AG04450 (cell line): ENCODE results near the gene TSPAN9. TPM values are rescaled to one million over a fixed set of nuclear protein-coding genes. Genes with fewer than 3 reads are reported as not detected.

Experiments used
- CTCF ChIA-PET: fragments of 300-600, 350-600 bp; formaldehyde crosslinking; extraction: SDS; loops from one replicate; lab custom pipeline; 2022; ENCODE audit warnings: antibody characterized with exemption, inconsistent platforms; lab: Charles Lee
- POLR2A ChIA-PET: fragments of 350-600 bp; formaldehyde crosslinking; extraction: SDS; loops from one replicate; lab custom pipeline; 2021; ENCODE audit warnings: antibody characterized with exemption, inconsistent platforms; lab: Yijun Ruan, JAX
- DNase-seq: peaks from one replicate; pipeline ENCODE4 v3.0.0-alpha.2; 2011; ENCODE audit warnings: low read depth, low spot score
- H3K27ac ChIP-seq: one replicate; pipeline ENCODE4 v1.5.1; 2012; ENCODE audit warnings: low read depth, low read length, control low read depth
- H3K27me3 ChIP-seq: one replicate; pipeline ENCODE4 v1.6.0; 2012; ENCODE audit warnings: low read length; ENCODE audit not compliant: control insufficient read depth, insufficient read depth
- H3K4me3 ChIP-seq: 2 replicates; pipeline ENCODE4 v1.5.1; 2011; ENCODE audit warnings: mild to moderate bottlenecking, low read depth, low read length, control low read depth
- H3K9me3 ChIP-seq: 2 replicates; pipeline ENCODE4 v1.5.1; 2012; ENCODE audit warnings: low read length; ENCODE audit not compliant: control insufficient read depth, insufficient read depth
- polyA plus RNA-seq: library from polyadenylated mRNA; depleted of rRNA; stranded (reverse); fragments of >200 nt; gene quantifications from 2 replicates; pipeline ENCODE4 v1.2.3, GENCODE V29; 2011
- TF ChIP-seq, protein P1 (sequence below): IDR thresholded peaks from 2 replicates; pipeline ENCODE4 v1.5.1; 2011; ENCODE audit warnings: low read depth, low read length, control low read depth, inconsistent platforms

The TSPAN9 gene
- polyA plus RNA-seq, 1 experiment = 68.0 TPM

DNA sequence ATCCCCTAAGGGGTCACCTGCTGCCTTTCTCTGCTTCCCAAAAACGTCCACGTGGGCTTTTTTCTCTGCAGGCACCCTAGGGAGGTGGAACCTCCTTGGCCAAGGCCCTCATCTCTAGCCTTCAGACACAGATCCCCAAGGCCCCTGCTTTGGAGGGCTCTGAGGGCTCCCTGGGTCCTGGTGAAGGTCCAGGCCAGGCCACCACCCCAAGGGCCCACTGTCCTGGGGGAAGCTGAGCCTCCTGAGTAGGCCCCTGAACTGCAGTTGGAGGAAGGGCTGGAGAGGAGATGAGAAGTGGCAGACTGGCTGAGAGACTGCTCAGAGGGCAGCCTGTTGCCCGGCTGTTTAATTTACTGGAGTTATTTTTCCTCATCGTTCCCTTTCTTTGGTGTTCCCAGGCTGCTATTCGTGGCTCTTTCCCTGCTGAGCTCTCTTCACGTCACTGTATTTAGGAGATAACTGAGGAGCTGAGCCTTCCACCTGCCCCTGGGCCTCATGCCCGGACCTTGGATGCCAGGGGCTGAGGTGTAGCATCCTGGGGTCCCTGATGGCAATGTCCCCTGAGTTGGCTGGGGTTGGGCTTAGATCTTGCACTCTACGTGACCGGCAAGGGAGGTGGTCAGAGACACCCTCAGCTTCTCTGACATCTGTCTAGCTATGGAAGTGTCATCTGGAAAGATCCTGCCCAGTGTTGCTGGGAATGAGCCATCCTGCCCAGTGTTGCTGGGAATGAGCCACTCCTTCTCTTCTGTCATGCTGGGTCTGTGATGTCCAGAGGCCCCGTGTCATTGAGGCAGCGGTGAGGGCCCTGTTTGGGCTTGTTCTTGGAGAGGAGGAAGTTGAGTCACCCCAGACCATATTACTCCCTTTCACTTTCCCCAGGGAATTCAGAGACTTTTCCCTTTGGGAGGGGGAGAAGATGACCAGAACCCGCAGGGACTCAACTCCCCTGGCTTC, 139.8 kb downstream of the TSPAN9 start:
- ChIA-PET POLR2A (interaction anchor here (0.6 kb wide), 1 partner anchor 142 kb away, joined by 3 read pairs; no protein-coding TSS in a partner anchor), CTCF (interaction anchor here (0.6 to 4.0 kb wide), 6 partner anchors 14 to 83 kb away, joined by 3 to 31 read pairs (median 4); no protein-coding TSS in a partner anchor)
- H3K9me3 ChIP-seq = no peaks in the 10 kb centered on the region
- peak overlapping the region; percentile 61 for H3K27ac ChIP-seq
- no peak overlapping the region for H3K4me3 ChIP-seq
- no peak for DNase-seq
- TF ChIP-seq, protein P1, sequence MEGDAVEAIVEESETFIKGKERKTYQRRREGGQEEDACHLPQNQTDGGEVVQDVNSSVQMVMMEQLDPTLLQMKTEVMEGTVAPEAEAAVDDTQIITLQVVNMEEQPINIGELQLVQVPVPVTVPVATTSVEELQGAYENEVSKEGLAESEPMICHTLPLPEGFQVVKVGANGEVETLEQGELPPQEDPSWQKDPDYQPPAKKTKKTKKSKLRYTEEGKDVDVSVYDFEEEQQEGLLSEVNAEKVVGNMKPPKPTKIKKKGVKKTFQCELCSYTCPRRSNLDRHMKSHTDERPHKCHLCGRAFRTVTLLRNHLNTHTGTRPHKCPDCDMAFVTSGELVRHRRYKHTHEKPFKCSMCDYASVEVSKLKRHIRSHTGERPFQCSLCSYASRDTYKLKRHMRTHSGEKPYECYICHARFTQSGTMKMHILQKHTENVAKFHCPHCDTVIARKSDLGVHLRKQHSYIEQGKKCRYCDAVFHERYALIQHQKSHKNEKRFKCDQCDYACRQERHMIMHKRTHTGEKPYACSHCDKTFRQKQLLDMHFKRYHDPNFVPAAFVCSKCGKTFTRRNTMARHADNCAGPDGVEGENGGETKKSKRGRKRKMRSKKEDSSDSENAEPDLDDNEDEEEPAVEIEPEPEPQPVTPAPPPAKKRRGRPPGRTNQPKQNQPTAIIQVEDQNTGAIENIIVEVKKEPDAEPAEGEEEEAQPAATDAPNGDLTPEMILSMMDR = no peak
- H3K27me3 ChIP-seq = no peaks in the 10 kb centered on the region

DNA sequence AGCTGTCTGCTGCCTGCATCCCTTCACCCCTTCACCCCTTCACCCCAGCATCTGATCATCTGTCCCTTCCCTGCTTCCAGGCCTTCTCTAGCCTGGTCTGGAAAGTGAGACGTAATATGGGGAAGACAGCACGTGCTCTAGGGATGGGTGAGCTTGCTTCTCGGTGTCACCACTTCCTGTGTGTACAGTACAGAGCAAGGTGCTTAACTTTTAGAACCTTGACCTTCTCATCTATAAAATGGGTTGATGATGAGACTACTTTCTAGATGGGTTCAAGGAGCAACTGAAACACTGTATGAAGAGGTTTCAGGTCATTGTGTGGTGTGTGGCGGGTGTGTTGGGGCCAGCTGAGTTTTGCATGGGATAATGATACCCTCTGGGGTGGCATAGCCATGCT, 140.5 kb downstream of the TSPAN9 start:
- no peak for DNase-seq
- H3K4me3 ChIP-seq = no peak overlapping the region
- no peaks in the 10 kb centered on the region for H3K27me3 ChIP-seq
- H3K9me3 ChIP-seq = no peaks in the 10 kb centered on the region
- CTCF ChIA-PET = interaction anchor here (0.6 to 4.0 kb wide), 4 partner anchors 15 to 83 kb away, joined by 3 to 31 read pairs (median 4); no protein-coding TSS in a partner anchor
- H3K27ac ChIP-seq = peak overlapping the region; percentile 70
- TF ChIP-seq, protein P1 = no peak
- POLR2A ChIA-PET = no interaction called here

DNA sequence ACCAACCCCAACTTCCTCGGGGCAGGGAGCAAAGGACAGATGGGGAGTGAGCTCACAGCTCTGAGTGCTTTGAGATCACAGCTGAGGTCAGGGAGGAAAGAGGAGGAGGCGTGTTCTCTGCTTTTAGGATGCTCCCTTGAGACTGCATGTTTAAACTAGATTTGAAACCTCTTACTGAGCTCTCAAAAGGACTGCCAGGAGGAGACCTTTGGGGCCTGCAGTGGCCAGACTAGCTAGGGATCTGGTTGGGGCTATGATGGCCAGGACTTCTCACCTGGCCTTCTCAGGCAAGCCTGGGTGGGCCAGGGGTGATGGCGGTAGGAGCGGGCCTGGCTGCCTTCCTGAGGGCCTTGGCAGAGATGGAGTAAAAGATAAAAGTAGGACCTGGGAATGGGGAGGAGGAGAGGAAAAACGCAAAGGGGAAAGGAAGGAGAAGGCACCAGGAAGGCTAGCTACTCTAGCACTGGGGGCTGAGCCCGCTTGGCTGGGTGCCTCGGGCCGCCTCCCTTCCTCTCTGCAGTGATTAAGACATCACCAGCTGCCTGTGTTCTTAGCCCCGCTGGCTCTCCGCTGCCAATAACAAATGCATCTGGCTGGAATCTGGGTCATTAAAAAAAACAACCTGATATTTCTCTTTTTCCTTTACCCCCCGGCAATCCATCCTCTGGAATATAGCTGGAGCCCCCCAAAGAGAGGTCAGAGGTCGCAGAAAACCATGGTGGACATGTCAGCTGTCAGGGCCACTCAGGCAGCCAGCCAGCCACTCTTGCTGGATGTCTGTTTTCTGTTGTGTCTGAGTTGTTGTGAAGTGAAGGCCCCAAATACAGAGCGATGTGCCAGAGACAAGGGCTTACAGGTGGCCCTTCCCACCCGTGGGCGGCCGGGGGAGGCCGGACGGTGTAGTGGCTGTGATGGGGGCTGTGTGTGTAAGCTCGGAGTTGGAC, 141.3 kb downstream of the TSPAN9 start:
- ChIA-PET POLR2A (interaction anchor here (0.6 kb wide), 2 partner anchors 34 to 44 kb away, joined by 3 read pairs; no protein-coding TSS in a partner anchor), CTCF (interaction anchor here (0.9 to 4.0 kb wide), 4 partner anchors 16 to 82 kb away, joined by 3 to 31 read pairs (median 4); no protein-coding TSS in a partner anchor)
- Histone ChIP-seq H3K4me3 (no peak overlapping the region), H3K27me3 (no peaks in the 10 kb centered on the region), H3K9me3 (no peaks in the 10 kb centered on the region), H3K27ac (peak overlapping the region; percentile 70)
- no peak for DNase-seq
- TF ChIP-seq, protein P1 = 0 out of 2 replicates have a peak, but pooled peaks have one; percentile 8

- ChIA-PET CTCF (interaction anchor here (0.9 to 4.0 kb wide), 2 partner anchors 17 to 20 kb away, joined by 3 to 31 read pairs; no protein-coding TSS in a partner anchor), POLR2A (no interaction called here)
- H3K4me3 ChIP-seq = no peak overlapping the region
- DNase-seq = no peak
- H3K27ac ChIP-seq = peak overlapping the region; percentile 65
- no peaks in the 10 kb centered on the region for H3K9me3 ChIP-seq
- TF ChIP-seq, protein P1 = no peak
- H3K27me3 ChIP-seq = no peaks in the 10 kb centered on the region
These were observed 142.1 kb downstream of the TSPAN9 start for GRCh38 chr12:3219233-3219632.
